Ovary (tissue), 3 donors: Measurements from ENCODE around the gene PFKFB4.

Experiments
- EP300 ChIP-seq: sonication (generic); formaldehyde crosslinking; IDR thresholded peaks from one replicate; pipeline ENCODE4 v1.6.1; 2017; ENCODE audit warnings: antibody characterized with exemption
- TF ChIP-seq, protein P1 (sequence below), 3 donors: fragments of 450-650 bp in 2 of 3; fragments of 200-600 bp in 1 of 3; IDR thresholded peaks; one replicate each; pipeline versions ENCODE4 v1.5.1 to v1.8.0; 2016 to 2022; ENCODE audit warnings: antibody characterized with exemption in 3 of 3, mild to moderate bottlenecking in 1 of 3
- donor health status: DM: no; HTN: no; CAD: no.

DNA sequence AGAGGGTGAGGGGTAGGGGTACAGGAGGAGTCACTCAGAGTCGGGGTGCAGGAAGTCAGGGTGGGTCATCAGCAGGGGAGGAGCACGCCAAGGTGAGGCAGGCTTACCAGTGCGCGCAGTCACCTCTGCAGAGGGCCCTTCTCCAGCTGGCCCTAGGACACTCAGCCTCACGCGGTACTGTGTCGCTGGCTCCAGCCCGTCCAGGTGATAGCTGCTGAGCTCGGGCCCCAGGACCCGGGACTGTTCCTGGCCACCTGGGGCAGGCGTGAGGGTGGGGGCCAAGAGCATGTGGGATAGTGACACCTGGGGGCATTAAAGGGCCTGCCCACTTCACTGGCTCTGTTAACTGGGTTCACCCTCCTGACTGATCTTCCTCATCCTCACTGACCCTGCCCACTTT, 31.1 kb upstream of the PFKFB4 start:
- TF ChIP-seq, protein P1, sequence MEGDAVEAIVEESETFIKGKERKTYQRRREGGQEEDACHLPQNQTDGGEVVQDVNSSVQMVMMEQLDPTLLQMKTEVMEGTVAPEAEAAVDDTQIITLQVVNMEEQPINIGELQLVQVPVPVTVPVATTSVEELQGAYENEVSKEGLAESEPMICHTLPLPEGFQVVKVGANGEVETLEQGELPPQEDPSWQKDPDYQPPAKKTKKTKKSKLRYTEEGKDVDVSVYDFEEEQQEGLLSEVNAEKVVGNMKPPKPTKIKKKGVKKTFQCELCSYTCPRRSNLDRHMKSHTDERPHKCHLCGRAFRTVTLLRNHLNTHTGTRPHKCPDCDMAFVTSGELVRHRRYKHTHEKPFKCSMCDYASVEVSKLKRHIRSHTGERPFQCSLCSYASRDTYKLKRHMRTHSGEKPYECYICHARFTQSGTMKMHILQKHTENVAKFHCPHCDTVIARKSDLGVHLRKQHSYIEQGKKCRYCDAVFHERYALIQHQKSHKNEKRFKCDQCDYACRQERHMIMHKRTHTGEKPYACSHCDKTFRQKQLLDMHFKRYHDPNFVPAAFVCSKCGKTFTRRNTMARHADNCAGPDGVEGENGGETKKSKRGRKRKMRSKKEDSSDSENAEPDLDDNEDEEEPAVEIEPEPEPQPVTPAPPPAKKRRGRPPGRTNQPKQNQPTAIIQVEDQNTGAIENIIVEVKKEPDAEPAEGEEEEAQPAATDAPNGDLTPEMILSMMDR (IDR thresholded peaks at IDR 0.05): no peak
- TF ChIP-seq EP300: no peak
